Stimulated activated CD4-positive, alpha-beta T cell treated with anti-CD3 and anti-CD28 coated beads, Interleukin-4, amount 100 ng/mL, for 4 hours (primary cell): ENCODE data around the gene EPS8L3.
"Not testable (repeated sequence)": the region's sequence is repeated elsewhere in the genome, so short reads cannot be mapped to it uniquely, and the experiment has no call there.

Experiments
- DNase-seq, 2 experiments: peaks; one replicate each; pipeline ENCODE4 v3.0.0-alpha.2; 2020

The EPS8L3 gene

DNA sequence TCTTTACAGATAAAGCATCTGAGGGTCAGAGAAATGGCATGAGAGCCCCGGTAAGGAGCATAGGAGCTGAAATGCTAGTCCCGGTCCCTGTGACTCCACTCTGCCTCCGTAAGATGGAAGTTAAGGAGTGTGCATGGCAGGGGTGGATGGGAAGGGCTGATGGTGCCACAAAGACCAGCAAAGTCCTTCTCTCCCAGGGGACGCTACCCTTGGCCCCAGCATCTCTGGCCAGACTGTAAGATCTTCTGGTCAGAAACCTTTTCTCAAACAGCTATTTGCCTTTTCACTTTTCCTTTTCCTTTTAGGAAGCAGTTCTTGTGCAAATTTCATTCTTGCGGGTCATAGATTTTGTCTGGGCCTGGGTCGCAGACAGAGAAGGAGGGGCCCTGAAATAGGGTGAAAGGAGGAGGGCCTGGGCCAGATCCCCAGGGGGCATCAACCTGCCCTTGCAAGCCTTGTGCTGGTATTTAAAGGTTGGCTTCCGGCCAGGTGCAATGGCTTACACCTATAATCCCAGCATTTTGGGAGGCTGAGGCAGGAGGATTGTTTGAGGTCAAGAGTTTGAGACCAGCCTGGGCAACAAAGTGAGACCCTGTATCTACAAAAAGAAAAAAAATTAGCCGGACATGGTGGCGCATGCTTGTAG lies 14.4 kb upstream of the EPS8L3 start:
- no peak for DNase-seq

DNA sequence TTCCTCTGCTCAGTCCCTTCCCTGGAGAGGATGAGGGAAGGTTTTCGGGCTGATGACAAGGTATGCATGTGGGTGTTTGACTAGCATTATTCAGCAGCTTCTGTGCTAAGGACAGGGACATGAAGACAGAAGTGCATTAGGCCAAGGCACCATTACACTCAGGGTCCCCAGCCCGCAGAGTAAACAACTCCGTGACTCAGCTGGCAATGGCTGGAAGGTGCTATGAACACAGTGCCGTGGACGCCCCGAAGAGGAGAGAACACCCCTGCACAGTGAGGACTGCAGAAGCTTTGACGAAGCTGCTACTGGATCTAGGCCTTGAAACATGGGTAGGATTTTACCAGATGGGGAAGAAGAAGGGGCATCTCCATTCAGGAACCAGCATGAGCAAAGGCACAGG lies 13.7 kb upstream of the EPS8L3 start:
- no peak for DNase-seq

DNA sequence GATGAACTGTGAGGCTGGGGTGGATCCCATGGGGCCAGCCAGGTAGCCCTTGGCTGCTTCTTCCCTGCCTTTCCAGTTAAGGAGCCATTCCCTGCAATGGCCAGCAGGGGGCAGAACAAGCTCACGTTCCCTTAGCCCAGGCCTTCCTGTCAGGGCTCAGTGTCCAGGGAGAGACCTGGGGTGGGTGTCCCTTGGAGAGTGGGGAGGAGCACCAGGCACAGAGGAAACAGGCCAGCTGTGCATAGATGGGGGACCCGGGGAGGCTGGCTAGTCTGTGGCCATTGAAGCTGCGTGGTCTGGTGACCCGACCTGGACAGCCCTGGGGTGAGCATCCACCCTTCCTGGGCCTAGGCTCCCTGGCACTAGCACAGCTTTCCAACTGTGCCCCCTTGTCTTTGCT lies 13.2 kb upstream of the EPS8L3 start:
- peak; percentile 65 to 68 for DNase-seq

DNA sequence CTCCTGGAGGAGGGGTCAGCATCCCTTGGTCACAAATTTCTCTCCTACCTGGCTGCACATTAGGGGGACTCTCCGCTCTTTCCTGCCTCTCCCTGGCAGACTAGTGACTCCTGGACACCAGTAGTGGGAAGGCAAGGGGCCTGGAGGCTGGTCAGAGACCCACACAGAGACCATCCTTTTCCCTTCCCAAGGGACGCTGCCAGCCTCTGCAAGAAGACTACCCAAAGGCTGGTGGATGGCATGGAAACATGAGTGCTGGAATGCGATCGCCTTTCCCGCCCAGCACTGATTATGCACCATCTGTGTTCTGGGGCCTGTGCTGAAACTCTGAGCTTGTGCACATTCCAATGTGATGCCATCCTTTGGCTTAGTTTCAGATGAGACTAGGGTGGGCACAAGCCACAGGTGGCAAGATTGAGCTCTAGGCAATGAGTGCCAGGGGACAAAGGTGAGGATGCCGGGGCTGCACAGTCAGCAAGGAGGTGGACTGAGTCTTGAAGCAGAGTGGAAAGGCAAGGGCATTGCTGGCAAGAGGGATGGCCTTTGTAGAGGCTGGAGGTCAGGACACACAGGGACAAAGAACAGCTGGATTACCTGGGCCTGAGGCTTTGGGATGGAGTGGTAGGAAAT lies 12.6 kb upstream of the EPS8L3 start:
- DNase-seq = no peak

DNA sequence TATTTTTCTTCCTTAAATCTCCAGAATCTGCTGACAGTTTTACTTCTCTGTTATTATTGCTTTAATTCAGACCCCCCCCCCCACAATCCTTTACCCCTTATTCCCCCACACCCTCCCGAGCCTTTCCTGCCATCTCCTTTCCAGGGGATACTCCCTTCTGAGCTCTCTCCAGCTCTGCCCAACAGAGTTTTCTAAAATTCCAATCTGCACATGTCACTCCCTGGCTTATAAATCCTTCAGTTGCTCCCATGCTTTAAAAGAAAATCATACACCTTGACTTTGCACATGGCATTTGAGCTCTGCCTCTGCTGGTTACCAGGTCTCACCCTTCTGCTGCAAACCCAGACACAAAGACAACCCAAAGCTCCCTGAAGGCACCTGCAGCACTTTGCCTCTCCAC lies 11.7 kb upstream of the EPS8L3 start:
- DNase-seq = no peak

DNA sequence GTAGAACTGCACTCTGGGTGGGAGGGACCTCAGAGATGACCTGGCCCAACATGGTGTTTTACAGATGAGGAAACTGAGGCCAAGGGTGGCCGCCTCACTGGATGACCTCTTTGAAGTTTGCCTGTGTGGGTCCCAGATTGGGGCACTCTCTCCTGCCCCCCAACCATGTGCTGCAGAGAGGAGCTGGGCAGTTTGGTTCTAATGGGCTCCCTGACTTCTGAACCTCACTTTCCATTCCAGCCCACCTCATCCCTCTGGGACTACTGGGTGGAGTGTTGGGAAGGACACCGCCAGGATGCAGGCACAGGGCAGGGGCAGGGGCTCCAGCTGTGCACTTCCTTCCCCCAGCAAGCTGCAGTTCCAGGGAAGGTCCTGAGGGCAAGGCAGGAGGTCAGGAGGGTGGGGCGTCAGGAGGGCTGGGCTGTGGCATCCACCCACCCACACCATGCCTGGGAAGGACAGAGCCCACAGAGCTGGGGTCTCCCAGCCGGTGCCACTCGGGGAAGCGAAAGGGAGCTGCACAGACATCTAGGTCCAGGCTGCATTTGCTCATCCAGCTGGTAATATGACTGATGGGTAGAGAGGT lies 10.3 kb upstream of the EPS8L3 start:
- DNase-seq = no peak

DNA sequence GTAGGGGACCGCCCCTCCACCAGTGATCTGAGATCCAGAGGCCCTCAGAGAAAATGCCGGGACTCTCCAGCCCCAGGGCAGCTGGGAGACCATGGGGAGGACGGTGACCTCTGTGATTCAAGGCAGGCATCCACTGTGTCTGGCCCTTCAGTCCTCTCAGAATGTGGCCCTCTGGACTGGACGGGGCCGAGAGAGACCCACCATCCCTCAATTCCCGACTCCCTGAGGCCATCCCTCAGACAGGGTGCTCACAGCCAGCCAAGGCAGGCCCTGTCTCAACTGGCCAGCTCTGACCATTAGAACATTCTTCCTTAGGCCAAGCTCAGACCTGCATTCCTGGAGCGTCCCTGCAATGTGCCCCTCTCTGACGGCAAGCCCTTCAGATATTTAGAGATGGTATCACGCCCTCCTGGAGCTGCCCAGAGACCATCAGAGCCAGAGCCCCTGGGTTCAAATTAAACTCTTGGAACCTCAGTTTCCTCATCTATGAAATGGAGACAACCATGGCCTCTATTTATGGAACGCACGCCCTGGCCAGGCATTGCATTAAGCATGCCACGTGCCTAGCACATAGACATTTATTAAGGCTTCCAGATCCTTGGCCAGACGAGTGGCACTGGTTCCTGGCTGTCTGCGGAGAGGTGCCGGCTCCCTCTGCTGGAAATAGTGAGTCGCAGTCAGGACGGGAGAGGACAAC lies 9.6 kb upstream of the EPS8L3 start:
- DNase-seq = peak; percentile 56 to 71

DNA sequence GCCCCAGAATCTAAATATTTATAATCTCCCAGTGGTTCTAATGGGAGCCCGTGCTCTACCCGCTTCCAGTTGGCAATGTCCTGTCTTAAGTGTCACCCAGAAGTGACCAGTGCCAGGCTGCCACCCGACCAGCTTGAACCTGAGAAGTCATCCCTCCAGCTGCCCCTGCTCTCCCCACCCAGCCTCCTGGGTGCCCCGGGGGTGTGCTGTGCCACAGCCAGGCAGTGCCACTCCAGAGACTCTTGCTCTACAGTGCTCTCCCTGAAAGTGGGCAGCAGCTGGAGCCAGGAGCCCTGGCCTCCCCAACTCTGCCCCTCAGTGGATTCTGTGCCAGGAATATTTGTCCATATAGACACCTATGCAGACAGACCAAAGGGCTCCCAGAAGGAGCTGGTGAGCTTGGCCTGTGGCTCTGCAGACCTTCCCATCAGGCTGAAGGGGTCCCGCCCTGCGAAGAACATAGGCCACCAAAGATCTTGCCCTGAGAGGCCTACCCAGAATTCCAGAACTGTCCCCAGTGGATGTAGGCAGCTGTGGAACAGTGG lies 9.0 kb upstream of the EPS8L3 start:
- DNase-seq = no peak

DNA sequence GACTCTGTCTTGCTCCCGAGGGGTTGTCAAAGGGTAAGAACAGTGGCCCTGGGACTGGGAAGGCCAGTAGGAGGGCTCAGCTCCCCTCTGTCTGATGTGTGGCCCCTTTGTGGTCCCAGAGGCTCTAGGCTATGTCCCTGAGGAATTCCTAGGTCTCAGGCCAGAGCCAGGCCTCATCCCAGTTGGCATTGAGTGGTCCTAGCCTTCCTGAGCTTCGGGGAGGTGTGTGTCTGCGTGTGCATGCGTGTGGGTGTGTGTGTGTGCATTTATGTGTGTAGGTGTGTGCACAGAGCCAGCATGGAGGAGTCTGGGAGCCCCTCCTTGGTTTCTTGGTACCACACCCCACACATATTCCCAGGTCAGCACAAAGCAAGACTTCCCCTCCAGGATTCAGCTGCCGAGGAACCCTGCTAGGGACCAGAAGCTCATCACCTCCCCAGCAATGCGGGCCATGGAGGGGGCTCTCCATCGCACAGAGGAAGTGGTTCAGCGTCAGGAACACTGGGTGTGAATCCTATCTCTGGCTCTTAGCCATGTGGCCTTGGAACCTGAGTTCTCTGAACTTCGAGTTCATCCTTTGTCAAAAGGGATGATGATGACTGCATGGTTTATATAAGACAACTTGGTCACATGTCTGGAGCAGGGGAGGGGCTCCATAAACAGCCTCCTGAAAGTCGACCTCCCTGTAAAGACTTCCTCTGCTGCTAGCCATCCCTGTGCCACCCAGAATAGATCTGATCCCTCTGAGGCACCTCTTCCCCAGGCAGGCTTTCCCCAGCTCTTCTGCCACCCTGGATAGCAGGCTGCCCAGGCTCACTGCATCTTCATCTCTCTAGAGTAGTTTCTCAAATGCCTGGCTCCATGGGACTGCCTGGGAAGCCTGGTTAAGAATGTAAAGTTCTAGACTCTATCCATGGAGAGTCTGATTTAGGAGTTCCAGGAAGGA lies 8.3 kb upstream of the EPS8L3 start:
- no peak for DNase-seq

DNA sequence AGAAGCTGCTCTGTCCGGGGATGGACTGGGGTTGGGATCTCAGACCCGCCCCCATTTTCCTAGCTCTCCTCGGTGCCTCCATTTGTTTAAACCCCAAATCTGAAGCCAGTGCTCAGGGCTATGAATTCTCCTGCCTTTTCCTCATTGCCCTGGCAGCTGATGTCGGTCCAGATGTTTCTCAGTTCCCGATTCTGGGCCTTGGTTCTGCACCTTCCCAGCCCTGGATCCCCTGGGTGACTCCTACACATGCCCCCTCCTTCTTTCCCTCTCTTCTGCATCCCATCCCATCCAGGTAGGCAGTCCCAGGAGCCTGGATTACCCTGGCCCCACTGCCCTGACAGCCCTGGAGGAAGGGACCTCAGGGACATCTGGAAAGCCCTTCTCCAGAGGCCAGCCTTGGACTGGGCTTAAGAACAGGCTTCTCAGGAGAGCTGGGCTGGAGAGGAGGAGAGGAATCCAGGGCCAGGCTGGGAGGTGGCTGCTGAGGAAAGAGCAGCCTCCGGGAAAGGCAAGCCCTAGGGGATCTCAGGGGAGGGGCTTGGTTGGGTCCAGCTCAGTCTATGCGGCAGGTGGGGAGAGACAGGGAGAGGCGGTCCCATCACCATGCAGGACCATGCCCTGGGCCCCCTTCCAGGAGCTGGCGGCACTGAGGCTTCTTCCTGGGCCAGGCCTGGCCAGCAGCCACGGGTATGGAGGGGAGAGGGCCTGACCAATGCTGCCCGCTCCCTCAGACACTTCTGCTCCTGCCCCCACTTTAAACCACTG lies 6.8 kb upstream of the EPS8L3 start:
- DNase-seq = no peak

DNA sequence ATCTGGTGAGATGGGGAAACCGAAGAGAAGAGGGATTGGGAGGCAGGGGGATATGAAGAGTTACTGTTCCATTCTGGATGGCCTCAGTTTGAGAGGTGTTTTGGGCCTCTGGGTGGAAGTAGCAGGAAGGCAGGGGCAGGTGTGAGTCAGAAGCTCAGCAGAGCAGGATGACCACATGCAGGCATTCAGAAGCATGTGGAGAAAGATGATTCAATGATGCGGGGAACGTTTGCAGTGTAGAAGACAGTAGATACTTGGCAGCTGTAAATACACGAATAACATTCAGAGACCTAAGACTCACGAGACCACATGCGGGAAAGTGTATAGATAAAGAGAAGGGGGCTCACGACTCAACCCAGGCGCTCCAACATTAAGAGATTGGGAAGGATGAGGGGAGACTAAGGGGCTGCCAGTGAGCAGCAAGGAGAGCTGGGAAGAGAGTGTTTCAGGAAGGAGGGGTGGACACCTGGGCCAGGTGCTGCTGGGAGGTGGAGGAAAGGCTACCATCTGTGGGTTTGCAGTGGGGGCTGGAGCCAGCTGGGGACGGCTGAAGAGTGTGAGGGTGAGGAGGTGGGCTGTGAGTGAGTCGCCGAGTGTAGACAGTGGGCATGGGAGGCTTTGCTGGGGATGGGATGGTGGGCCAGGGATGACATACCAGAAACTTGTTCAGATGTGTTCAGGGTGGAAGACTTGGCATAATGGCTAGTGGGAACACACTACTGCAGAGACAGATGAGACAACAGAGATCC lies 5.8 kb upstream of the EPS8L3 start:
- no peak for DNase-seq

DNA sequence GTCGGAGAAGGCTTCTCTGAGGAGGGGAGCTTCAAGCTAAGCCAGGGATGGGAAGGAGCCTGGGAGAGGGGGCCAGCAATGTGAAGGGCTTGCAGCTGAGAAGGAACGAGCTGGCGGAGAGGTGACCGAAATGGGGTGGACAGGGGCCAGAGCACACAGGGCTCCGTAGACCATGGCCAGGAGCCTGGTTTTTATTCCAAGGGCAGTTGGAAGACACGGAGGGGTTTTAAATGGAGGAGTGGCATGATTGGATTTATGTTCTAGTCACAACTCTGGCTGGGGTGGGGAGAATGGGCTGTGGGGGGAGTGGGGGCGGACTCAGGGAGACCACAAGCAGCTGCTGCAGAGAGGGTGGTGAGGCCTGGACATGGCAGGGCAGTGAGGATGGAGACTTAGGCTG lies 5.1 kb upstream of the EPS8L3 start:
- no peak for DNase-seq

DNA sequence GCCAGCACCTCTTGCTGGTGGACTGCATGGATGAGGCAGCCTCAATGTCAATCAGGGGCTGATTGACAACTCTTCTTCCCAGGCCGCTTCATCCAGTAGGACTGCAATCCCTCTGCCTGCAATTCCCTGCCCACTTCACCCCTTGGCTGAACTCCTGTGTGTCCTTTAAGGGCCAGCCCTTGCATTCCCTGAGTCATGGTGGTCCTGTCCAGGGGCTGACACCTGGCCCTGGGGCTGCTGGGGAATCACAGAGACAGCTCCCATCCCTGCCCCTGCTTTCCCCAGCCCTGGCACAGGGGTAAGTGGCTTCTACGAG lies 4.6 kb upstream of the EPS8L3 start:
- DNase-seq = no peak

DNA sequence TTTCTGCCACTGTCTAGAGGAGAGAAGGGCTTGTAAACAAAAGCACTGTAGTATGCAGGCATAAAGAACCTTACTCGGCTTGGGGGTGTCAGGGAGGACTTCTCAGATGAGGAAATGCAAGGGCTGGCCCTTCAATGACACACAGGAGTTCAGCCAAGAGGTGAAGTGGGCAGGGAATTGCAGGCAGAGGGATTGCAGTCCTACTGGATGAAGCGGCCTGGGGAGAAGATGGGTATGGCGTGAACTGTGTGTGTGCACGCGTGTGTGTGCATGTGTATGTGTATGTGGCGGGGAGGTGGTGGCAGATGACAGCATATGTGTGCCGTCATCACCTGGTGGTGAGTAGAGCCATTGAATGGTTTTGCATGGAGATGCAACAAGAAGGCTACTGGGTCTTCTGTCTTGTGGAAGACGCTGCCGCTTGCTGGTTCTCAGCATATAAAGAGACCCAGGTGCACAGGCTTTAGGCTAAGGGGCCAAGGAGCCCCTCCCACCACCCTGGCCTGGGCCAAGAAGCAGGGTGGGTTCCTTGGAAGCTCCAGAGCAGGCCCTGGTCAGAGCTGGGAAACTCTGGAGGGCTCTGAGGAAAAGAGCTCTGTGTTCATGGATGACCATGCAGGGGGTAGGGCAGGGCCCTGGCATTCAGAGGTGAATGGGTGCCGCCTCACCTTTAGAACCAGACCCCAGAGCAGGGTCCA lies 4.1 kb upstream of the EPS8L3 start:
- DNase-seq = no peak

DNA sequence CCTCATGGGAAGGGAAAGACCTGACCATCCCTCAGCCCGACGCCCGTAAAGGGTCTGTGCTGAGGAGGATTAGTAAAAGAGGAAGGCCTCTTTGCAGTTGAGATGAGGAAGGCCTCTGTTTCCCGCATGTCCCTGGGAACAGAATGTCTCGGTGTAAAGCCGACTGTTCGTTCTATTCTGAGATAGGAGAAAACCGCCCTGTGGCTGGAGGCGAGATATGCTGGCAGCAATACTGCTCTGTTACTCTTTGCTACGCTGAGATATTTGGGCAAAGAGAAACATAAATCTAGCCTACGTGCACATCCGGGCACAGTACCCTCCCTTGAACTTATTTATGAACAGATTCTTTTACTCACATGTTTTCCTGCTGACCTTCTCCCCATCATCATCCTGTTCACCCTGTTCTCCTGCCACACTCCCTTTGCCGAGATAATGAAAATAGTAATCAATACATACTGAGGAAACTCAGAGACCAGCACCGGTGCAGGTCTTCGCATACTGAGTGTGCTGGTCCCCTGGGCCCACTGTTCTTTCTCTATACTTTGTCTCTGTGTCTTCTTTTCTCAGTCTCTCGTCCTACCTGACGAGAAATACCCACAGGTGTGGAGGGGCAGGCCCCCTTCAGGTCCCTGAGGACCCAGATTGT lies 3.4 kb upstream of the EPS8L3 start:
- DNase-seq = not testable (repeated sequence)

DNA sequence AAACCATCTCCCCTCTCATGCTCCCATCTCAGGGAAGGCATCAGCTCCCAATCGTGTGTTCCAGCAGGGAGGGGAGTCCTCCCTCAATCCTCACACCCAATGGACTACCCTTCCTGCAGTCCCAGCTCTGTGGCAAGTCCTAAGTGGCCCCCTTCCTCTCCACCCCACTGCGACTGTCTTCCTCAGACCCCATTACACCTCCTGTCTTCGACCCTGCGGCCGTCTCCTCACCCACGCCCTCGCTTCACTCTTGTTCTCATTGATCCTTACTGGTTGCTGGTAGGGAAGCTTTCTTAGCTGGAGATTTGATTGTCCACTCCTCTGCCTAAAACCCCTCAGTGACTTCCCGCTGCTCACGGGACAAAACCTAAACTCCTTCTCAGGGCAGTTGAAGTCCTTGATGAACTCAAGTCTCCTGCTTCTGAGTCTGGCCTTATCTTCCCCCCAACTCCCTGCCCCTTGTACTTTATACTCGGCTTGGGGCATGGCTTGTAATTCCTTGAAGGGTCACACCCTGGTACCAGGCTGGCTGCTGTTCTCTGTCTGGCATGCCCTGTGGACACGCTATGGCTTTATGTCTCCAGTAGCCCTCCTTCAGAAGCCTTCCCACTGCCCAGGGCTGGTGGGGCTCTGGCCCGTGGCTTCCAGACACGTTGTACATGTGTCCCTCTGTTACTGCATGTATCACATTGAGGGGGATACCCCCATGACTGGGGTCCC lies 2.3 kb upstream of the EPS8L3 start:
- DNase-seq = no peak

DNA sequence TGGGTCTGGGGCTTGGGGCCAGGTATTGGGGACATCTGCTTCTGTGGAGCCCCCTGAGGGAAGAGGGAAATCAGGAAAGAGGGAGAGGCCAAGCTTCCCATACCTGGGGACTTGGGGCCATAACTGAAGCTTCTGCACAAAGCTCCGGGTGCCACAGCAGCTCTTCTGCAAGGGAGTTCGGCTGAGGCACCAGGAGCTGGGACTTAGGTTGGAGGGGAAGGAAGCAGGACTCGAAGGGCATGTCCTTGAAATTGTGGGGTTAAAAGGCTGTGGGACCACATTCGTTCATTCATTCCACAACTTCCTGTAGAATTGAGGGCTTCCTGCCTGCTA lies 1.7 kb upstream of the EPS8L3 start:
- DNase-seq = no peak

DNA sequence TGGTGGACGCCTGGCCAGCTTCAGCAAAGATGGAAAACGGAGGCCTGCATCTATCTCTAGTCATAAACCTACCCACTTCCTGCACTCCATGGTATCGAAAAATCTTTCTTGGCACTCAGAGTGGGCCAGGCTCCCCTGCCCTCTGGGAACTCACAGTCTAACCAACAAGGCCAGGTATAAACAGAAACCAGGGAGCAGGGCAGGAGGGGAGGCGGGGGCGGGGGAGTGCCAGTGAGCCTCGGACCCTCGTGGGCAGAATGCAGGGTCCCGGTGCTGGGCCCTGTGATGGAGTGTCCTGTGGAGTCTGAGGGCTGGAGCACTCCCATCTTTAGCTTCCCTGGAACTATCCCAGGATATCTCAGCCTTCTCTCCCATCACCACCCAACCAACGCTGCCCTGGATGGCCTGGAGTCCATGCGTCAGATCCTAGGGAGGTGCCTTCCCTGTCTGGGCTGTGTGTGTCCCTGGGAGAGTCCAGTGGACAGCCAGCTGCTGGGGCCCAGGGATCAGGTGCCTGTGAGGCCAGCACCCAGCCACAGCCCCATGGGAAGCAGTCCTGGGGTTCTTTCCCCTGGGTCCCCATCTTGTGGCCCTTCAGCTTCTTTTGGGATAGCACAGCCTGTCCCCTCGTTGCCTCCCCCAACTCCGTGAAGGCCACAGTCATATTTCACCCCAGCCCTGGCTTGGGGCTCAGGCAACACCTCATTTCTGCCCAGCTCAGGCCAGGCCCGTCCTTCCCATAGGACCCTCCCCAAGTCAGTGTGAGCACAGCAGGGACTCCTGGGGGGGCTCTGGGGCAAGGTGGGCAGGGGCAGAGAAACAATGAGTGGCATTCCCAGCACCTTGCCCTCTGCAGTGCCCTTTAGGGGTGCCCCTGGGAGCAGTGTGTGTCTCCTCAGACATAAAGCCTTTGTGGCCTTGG lies 1.1 kb upstream of the EPS8L3 start:
- DNase-seq = no peak
